ENCODE data around the gene CACNA2D1.

CACNA2D1 gene

DNA sequence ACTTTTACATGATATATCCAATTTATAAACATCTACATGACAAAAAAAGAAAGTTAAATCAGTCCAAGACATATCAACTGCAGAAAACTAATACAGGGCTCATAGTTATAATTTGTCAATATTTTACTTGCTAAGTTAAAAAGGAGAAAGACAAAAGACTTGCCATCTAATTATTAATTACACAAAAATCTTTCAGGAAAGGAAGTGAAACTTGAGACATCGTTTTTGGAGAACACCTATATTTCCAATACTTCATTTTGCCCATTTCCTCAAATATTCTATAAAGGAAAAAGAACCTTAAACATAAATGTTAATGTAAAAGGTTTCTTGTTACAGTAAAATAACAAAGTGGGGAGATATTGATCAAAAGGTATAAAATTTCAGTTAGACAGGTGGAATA, 148.7 kb downstream of the CACNA2D1 start:
- Histone ChIP-seq H3K4me1 (ENCODE audit: control insufficient read depth in 2 of 2, insufficient read depth in 1 of 2, low read depth in 1 of 2, low read length in 2 of 2) (no peaks in the 10 kb centered on the region), H3K9me3 (replicated peaks in 1 of 2; ENCODE audit: control insufficient read depth in 2 of 2, insufficient read depth in 1 of 2, low read depth in 1 of 2, low read length in 2 of 2) (peaks cover 0 to 4% of the 10 kb centered on the region in 2 donors), H3K79me1 (ENCODE audit: low read depth, low read length) (no peaks in the 10 kb centered on the region), H2BK5ac (ENCODE audit: low read length) (no peak overlapping the region), H2BK12ac (ENCODE audit: low read length) (no peak overlapping the region), H4K8ac (ENCODE audit: low read depth, low read length) (no peak overlapping the region), H3K27me3 (ENCODE audit: control insufficient read depth in 3 of 3, insufficient read depth in 3 of 3, low read depth in 1 of 3, low read length in 3 of 3) (no peaks in the 10 kb centered on the region), H3K27ac (replicated peaks; ENCODE audit: low read length) (no peak overlapping the region), H3K23ac (ENCODE audit: low read depth, low read length, poor library complexity) (no peak overlapping the region), H3K36me3 (replicated peaks in 1 of 2; ENCODE audit: control insufficient read depth in 2 of 2, insufficient read depth in 2 of 2, low read length in 2 of 2) (no peaks in the 10 kb centered on the region), H2AFZ (ENCODE audit: low read length) (no peak overlapping the region), H3K4me2 (ENCODE audit: insufficient read depth, low read length, poor library complexity, severe bottlenecking) (no peak overlapping the region), H3K4me3 (ENCODE audit: low read length in 2 of 2) (no peak overlapping the region), H3K4ac (ENCODE audit: low read length) (no peak overlapping the region), H4K91ac (ENCODE audit: low read depth, low read length, poor library complexity) (no peak overlapping the region), H2BK120ac (ENCODE audit: low read depth, low read length) (no peak overlapping the region), H2AK5ac (ENCODE audit: low read depth, low read length) (no peak overlapping the region), H3K18ac (ENCODE audit: low read length) (no peak overlapping the region), H3K9ac (ENCODE audit: low read depth, low read length, poor library complexity) (no peak overlapping the region), H3K14ac (ENCODE audit: low read length) (no peak overlapping the region), H2BK15ac (ENCODE audit: low read length) (no peak overlapping the region)
- no peak for DNase-seq (ENCODE audit: low spot score)
- WGBS, 2 donors (ENCODE audit: extremely low coverage in 2 of 2, insufficient read length in 2 of 2, insufficient replicate concordance in 1 of 2): no CpG with 5 or more reads among the region's 1 CpG

DNA sequence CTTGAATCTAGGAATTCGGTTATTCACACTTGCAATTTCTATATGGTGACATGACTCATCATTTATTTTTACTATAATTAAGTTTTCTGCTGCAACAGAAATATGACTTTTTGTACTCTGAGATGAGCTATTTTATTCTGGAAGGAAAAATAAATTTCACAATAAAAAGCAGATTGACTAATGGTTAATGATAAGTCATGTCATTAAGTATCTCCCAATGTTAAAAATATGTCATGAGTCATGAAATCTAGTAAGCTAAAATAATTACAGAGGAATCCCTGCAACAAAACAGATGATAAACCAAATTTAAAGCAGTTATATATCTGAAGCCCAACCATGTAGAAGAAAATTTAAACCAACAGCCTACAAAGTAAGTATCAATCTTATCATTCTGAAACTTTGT, 149.2 kb downstream of the CACNA2D1 start:
- Histone ChIP-seq H3K18ac (ENCODE audit: low read length) (no peak overlapping the region), H4K8ac (ENCODE audit: low read depth, low read length) (no peak overlapping the region), H3K27ac (replicated peaks; ENCODE audit: low read length) (no peak overlapping the region), H3K27me3 (ENCODE audit: control insufficient read depth in 3 of 3, insufficient read depth in 3 of 3, low read depth in 1 of 3, low read length in 3 of 3) (no peaks in the 10 kb centered on the region), H2AK5ac (ENCODE audit: low read depth, low read length) (no peak overlapping the region), H3K36me3 (replicated peaks in 1 of 2; ENCODE audit: control insufficient read depth in 2 of 2, insufficient read depth in 2 of 2, low read length in 2 of 2) (no peaks in the 10 kb centered on the region), H2BK120ac (ENCODE audit: low read depth, low read length) (no peak overlapping the region), H3K79me1 (ENCODE audit: low read depth, low read length) (no peaks in the 10 kb centered on the region), H2BK5ac (ENCODE audit: low read length) (no peak overlapping the region), H2BK15ac (ENCODE audit: low read length) (no peak overlapping the region), H2AFZ (ENCODE audit: low read length) (no peak overlapping the region), H4K91ac (ENCODE audit: low read depth, low read length, poor library complexity) (no peak overlapping the region), H3K4ac (ENCODE audit: low read length) (no peak overlapping the region), H3K23ac (ENCODE audit: low read depth, low read length, poor library complexity) (no peak overlapping the region), H3K9ac (ENCODE audit: low read depth, low read length, poor library complexity) (no peak overlapping the region), H3K4me3 (ENCODE audit: low read length in 2 of 2) (no peak overlapping the region), H3K9me3 (replicated peaks in 1 of 2; ENCODE audit: control insufficient read depth in 2 of 2, insufficient read depth in 1 of 2, low read depth in 1 of 2, low read length in 2 of 2) (peaks cover 0 to 4% of the 10 kb centered on the region in 2 donors), H3K4me2 (ENCODE audit: insufficient read depth, low read length, poor library complexity, severe bottlenecking) (no peak overlapping the region), H2BK12ac (ENCODE audit: low read length) (no peak overlapping the region), H3K14ac (ENCODE audit: low read length) (no peak overlapping the region), H3K4me1 (ENCODE audit: control insufficient read depth in 2 of 2, insufficient read depth in 1 of 2, low read depth in 1 of 2, low read length in 2 of 2) (no peaks in the 10 kb centered on the region)
- WGBS, 2 donors (ENCODE audit: extremely low coverage in 2 of 2, insufficient read length in 2 of 2, insufficient replicate concordance in 1 of 2): no CpG with 5 or more reads among the region's 1 CpG
- no peak for DNase-seq (ENCODE audit: low spot score)

DNA sequence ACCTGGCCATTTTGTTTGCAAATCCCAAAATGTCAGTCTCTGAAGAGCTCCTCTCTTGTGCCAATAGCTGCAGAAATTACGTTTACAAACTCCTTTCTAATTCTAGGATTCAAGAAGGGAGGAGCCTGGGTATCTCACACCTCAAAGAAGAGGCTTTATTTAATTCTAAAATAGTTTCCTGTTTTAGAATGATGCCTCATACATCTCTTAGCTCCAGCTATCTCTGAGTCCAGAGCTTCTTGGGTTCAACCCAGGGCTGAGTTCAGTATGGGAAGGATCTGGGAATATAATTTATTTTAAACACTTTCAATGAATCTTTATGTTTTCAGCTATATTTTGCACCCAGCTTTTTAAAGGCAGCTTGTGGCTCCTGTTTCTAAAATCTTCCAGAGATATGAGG, 150.1 kb downstream of the CACNA2D1 start:
- Histone ChIP-seq H4K8ac (ENCODE audit: low read depth, low read length) (no peak overlapping the region), H3K18ac (ENCODE audit: low read length) (no peak overlapping the region), H2BK15ac (ENCODE audit: low read length) (no peak overlapping the region), H3K36me3 (replicated peaks in 1 of 2; ENCODE audit: control insufficient read depth in 2 of 2, insufficient read depth in 2 of 2, low read length in 2 of 2) (no peaks in the 10 kb centered on the region), H2BK12ac (ENCODE audit: low read length) (no peak overlapping the region), H3K4me1 (ENCODE audit: control insufficient read depth in 2 of 2, insufficient read depth in 1 of 2, low read depth in 1 of 2, low read length in 2 of 2) (peaks cover 0 to 5% of the 10 kb centered on the region in 2 donors), H3K27ac (replicated peaks; ENCODE audit: low read length) (no peak overlapping the region), H3K14ac (ENCODE audit: low read length) (no peak overlapping the region), H2BK5ac (ENCODE audit: low read length) (no peak overlapping the region), H3K23ac (ENCODE audit: low read depth, low read length, poor library complexity) (no peak overlapping the region), H3K79me1 (ENCODE audit: low read depth, low read length) (no peaks in the 10 kb centered on the region), H3K4ac (ENCODE audit: low read length) (no peak overlapping the region), H4K91ac (ENCODE audit: low read depth, low read length, poor library complexity) (no peak overlapping the region), H3K4me2 (ENCODE audit: insufficient read depth, low read length, poor library complexity, severe bottlenecking) (no peak overlapping the region), H3K9ac (ENCODE audit: low read depth, low read length, poor library complexity) (no peak overlapping the region), H3K27me3 (ENCODE audit: control insufficient read depth in 3 of 3, insufficient read depth in 3 of 3, low read depth in 1 of 3, low read length in 3 of 3) (no peaks in the 10 kb centered on the region), H2AFZ (ENCODE audit: low read length) (no peak overlapping the region), H3K4me3 (ENCODE audit: low read length in 2 of 2) (no peak overlapping the region), H2AK5ac (ENCODE audit: low read depth, low read length) (no peak overlapping the region), H2BK120ac (ENCODE audit: low read depth, low read length) (no peak overlapping the region), H3K9me3 (replicated peaks in 1 of 2; ENCODE audit: control insufficient read depth in 2 of 2, insufficient read depth in 1 of 2, low read depth in 1 of 2, low read length in 2 of 2) (peaks cover 0 to 4% of the 10 kb centered on the region in 2 donors)
- no CpG with 5 or more reads among the region's 1 CpG for WGBS, 2 donors (ENCODE audit: extremely low coverage in 2 of 2, insufficient read length in 2 of 2, insufficient replicate concordance in 1 of 2)
- no peak for DNase-seq (ENCODE audit: low spot score)

DNA sequence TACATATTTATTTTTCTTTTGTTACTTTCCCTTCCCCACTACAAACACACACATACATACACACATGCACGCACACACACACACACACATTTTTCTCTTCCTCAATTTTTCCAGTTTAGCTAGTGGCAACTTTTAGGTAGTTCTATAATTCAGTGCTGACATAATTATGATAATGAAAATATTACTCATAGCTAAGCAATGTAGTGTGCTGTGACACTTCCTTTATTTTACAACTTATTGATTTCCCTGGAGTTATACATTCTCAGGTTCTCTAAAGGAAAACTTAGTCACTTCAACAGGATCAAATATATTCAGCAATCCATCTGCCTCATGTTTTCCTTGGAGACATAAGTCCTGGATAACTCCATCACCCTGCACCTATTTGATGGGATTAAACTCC, 151.6 kb downstream of the CACNA2D1 start:
- Histone ChIP-seq H2BK120ac (ENCODE audit: low read depth, low read length) (no peak overlapping the region), H3K4me1 (ENCODE audit: control insufficient read depth in 2 of 2, insufficient read depth in 1 of 2, low read depth in 1 of 2, low read length in 2 of 2) (peaks cover 0 to 5% of the 10 kb centered on the region in 2 donors), H2BK12ac (ENCODE audit: low read length) (no peak overlapping the region), H3K36me3 (replicated peaks in 1 of 2; ENCODE audit: control insufficient read depth in 2 of 2, insufficient read depth in 2 of 2, low read length in 2 of 2) (no peaks in the 10 kb centered on the region), H3K18ac (ENCODE audit: low read length) (no peak overlapping the region), H3K14ac (ENCODE audit: low read length) (no peak overlapping the region), H3K79me1 (ENCODE audit: low read depth, low read length) (no peaks in the 10 kb centered on the region), H3K27me3 (ENCODE audit: control insufficient read depth in 3 of 3, insufficient read depth in 3 of 3, low read depth in 1 of 3, low read length in 3 of 3) (no peaks in the 10 kb centered on the region), H3K27ac (replicated peaks; ENCODE audit: low read length) (no peak overlapping the region), H3K4me2 (ENCODE audit: insufficient read depth, low read length, poor library complexity, severe bottlenecking) (no peak overlapping the region), H3K9ac (ENCODE audit: low read depth, low read length, poor library complexity) (no peak overlapping the region), H4K91ac (ENCODE audit: low read depth, low read length, poor library complexity) (no peak overlapping the region), H3K4ac (ENCODE audit: low read length) (no peak overlapping the region), H2AK5ac (ENCODE audit: low read depth, low read length) (no peak overlapping the region), H3K23ac (ENCODE audit: low read depth, low read length, poor library complexity) (no peak overlapping the region), H3K9me3 (replicated peaks in 1 of 2; ENCODE audit: control insufficient read depth in 2 of 2, insufficient read depth in 1 of 2, low read depth in 1 of 2, low read length in 2 of 2) (peaks cover 0 to 4% of the 10 kb centered on the region in 2 donors), H2BK15ac (ENCODE audit: low read length) (no peak overlapping the region), H2AFZ (ENCODE audit: low read length) (no peak overlapping the region), H4K8ac (ENCODE audit: low read depth, low read length) (no peak overlapping the region), H2BK5ac (ENCODE audit: low read length) (no peak overlapping the region), H3K4me3 (ENCODE audit: low read length in 2 of 2) (no peak overlapping the region)
- no peak for DNase-seq (ENCODE audit: low spot score)
- no CpG with 5 or more reads among the region's 1 CpG for WGBS, 2 donors (ENCODE audit: extremely low coverage in 2 of 2, insufficient read length in 2 of 2, insufficient replicate concordance in 1 of 2)
